GM11168 (cell line): ENCODE data around the gene DTL.

Experiments used
- in situ Hi-C: fragments of 300-500 bp; cut with MboI; formaldehyde crosslinking; loops from one replicate; pipeline ENCODE4 v1.12.0; 2022; ENCODE audit warnings: low sequenced_read_pairs; ENCODE audit not compliant: unreplicated experiment

The DTL gene

DNA sequence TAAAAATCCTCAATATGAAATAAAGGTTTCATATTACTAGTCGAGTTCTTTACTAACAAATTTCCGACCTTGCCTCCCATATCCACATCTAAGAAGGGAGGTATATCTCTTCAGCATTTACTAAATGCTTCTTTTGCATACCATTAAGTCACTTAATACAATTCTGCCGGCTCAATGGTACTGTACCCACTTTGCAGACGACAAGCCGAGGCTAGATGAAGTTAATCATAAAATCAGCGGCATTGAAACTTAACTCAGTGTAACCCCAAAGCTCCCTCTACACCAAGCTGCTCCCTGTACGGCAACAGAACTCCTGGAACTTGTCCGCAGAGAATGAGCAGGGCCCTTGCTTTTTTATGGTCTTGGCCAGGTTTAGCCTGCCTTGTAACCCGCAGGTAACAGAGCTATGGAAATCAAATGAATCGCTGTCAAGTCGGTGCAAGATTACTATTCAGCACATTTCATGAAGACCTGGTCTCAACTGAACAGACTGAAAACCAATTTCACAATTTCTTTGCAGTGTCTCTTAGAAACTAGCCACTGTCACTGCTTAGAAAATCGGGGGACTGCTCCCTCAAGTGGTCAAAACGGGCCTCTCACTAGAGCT is 929 bp upstream of the DTL start:
- in situ Hi-C loops = loop anchor here (25.0 kb wide), 1 partner anchor 347 kb away; the partner anchor contains the start of gene NEK2

GRCh38 chr1:212035835-212036605 is 472 bp downstream of the DTL start:
- in situ Hi-C loops = loop anchor here (25.0 kb wide), 1 partner anchor 349 kb away; the partner anchor contains the start of gene NEK2

DNA sequence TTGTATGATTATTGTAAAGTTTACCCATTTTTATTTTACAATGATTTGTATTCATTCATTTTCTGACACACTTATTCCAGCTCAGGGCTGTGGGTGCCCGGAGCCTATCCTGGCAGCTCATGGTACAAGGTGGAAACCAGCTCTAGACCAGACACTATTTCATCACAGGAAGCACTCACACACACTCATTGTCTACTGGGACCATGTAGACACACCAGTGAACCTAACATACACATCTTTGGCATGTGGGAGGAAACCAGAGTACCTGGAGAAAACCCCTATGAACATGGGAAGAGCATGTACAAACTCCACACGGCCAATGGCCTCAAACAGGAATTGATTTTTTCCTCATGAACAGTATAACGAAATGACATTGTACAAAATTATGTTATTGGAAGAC is 2.4 kb downstream of the DTL start:
- in situ Hi-C loops = loop anchor here (25.0 kb wide), 1 partner anchor 351 kb away; the partner anchor contains the start of gene NEK2

- in situ Hi-C loops = loop anchor here (25.0 kb wide), 1 partner anchor 352 kb away; the partner anchor contains the start of gene NEK2
Measured at GRCh38 chr1:212039622-212040021, 4.1 kb downstream of the DTL start.

DNA sequence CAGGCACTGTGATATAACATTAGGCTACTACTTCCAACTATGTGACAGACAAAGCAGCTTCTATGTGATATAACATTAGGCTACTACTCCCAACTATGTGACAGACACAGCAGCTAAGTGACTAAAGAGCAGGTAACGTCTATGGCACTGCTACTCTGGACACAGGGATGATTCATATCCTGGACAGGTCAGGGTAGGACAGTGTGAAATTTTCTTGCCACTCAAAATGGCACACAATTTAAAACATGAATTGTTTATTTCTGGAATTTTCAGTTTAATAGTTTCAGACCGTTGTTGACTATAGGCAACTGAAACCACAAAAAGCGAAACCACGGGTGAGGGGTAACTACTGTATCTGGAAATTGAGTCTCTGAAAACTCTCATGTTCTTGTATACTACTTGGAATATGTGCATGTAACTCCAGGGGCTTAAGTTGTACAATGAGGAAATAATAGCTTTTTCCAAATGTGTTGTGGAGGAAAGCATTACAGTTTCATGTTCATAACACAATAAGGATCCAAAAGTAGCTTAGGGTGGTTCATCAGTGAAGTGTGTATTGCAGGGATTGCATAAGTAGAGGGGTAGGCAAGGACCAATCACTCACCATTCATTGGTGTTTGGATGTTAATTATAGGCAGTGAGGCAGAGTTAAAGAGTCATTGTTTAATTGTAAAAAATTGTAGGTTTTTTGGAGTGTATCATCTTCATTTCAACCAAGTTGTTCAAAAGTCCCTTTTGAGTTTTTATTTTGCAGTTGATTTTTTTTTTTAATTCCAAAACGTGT is 5.3 kb downstream of the DTL start:
- in situ Hi-C loops = loop anchor here (25.0 kb wide), 1 partner anchor 354 kb away; the partner anchor contains the start of gene NEK2

- in situ Hi-C loops = loop anchor here (25.0 kb wide), 1 partner anchor 355 kb away; the partner anchor contains the start of gene NEK2
Measured at GRCh38 chr1:212042436-212042835, 6.9 kb downstream of the DTL start.

GRCh38 chr1:212044851-212045250 is 9.3 kb downstream of the DTL start:
- in situ Hi-C loops = loop anchor here (25.0 kb wide), 1 partner anchor 358 kb away; the partner anchor contains the start of gene NEK2

GRCh38 chr1:212045981-212046380 is 10.4 kb downstream of the DTL start:
- in situ Hi-C loops = loop anchor here (25.0 kb wide), 1 partner anchor 359 kb away; the partner anchor contains the start of gene NEK2

GRCh38 chr1:212053993-212054392 is 18.4 kb downstream of the DTL start:
- in situ Hi-C loops = no loop called here

GRCh38 chr1:212055333-212055732 is 19.8 kb downstream of the DTL start:
- in situ Hi-C loops = no loop called here

GRCh38 chr1:212060632-212061472 is 25.3 kb downstream of the DTL start:
- in situ Hi-C loops = loop anchor here (5.0 to 10.0 kb wide), 2 partner anchors 306 to 394 kb away; no protein-coding TSS in a partner anchor

DNA sequence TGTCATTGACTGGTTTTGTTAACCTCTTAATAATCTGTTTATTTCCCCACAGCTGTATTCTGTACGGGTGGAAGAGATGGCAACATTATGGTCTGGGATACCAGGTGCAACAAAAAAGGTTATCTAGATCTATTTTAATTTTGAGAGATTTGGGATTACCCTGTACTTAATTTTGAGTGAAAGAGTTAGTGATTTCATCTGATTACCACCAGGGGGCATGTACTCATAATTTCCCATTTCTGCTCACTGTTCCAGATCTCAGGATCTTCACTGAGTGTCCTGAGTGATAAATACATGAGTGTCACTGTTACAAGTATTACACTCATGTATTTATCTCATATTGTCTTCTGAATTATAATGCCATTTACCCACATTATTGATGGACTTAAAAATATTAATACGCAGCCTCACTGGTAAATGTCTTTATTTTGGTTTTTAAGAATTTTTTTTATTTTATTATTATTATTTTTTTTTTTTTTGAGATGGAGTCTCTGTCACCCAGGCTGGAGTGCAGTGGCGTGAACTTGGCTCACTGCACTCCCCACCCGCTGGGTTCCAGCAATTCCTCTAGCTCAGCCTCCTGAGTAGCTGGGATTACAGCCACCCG is 27.4 kb downstream of the DTL start:
- in situ Hi-C loops = loop anchor here (5.0 to 10.0 kb wide), 2 partner anchors 304 to 392 kb away; no protein-coding TSS in a partner anchor

- in situ Hi-C loops = loop anchor here (10.0 kb wide), 1 partner anchor 387 kb away; no protein-coding TSS in a partner anchor
Measured at GRCh38 chr1:212067787-212068186, 32.2 kb downstream of the DTL start.

- in situ Hi-C loops = no loop called here
Measured at GRCh38 chr1:212070720-212071302, 35.3 kb downstream of the DTL start.

- in situ Hi-C loops = no loop called here
Measured at GRCh38 chr1:212072047-212072446, 36.5 kb downstream of the DTL start.

GRCh38 chr1:212073490-212073889 is 37.9 kb downstream of the DTL start:
- in situ Hi-C loops = no loop called here

- in situ Hi-C loops = no loop called here
Measured at GRCh38 chr1:212074313-212074712, 38.8 kb downstream of the DTL start.

DNA sequence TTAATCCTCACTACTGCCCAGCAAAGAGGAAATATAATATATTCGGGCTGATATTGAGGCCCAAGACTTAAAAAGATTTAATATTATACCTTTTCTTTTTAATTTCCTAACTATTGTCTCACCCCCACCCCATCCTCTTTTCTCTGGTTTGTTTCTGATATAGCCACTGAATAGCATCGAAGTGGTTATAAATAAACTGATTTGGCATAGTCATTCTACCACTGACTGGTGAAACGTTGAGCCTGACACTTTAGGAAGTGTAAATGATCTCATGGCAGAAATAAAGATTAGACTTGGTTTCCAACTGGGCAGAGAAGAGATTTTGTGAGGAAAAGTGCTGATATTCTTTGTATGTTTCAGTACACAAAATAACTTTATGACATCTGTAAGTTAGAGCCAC is 39.3 kb downstream of the DTL start:
- in situ Hi-C loops = no loop called here

DNA sequence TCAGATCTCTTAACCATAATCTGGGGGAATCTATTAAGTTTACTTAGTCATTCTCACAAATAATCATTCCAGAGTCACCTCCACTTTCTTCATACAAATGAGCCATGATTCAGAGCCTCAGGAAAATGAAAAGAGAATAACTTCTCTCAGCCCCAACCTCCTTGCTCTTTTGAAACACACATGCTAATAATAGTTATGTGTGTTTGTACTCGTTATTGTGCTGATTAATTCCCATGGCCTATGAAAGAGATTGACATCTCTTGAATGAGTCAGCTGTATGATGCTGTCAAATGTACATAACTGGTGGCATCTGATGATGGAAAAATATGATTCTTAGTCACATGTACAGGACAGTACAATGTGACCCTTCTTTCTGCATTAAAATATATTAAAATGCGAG is 41.5 kb downstream of the DTL start:
- in situ Hi-C loops = no loop called here
